HFFc6 (cell line): ENCODE data around the gene SIGLEC11. TPM values are rescaled to one million over a fixed set of nuclear protein-coding genes. Genes with fewer than 3 reads are reported as not detected.

ENCODE experiments used
- DNase-seq: peaks from one replicate; pipeline ENCODE4 v3.0.0-alpha.2; 2018
- H3K27ac Mint-ChIP-seq: 2 replicates; pipeline ENCODE4 v1.8.0; 2020; ENCODE audit warnings: mild to moderate bottlenecking, mixed read lengths
- H3K27me3 Mint-ChIP-seq: 2 replicates; pipeline ENCODE4 v1.8.0; 2021; ENCODE audit warnings: mild to moderate bottlenecking, moderate library complexity, mixed read lengths; ENCODE audit not compliant: insufficient read depth
- H3K36me3 Mint-ChIP-seq: 2 replicates; pipeline ENCODE4 v1.8.0; 2021; ENCODE audit warnings: low read depth, mixed read lengths
- H3K4me1 Mint-ChIP-seq: 2 replicates; pipeline ENCODE4 v1.8.0; 2020; ENCODE audit warnings: low read depth, mixed read lengths
- H3K4me3 Mint-ChIP-seq: 2 replicates; pipeline ENCODE4 v1.8.0; 2020; ENCODE audit warnings: mild to moderate bottlenecking, moderate library complexity, mixed read lengths
- H3K9me3 Mint-ChIP-seq: 2 replicates; pipeline ENCODE4 v1.8.0; 2020; ENCODE audit warnings: mild to moderate bottlenecking, mixed read lengths
- CTCF ChIP-seq: fragments of 200-600 bp; sonication (generic); IDR thresholded peaks from 2 replicates; pipeline ENCODE4 v1.5.0; 2021; ENCODE audit warnings: antibody characterized with exemption, mild to moderate bottlenecking
- total RNA-seq, 6 experiments: library from RNA; stranded (reverse); fragmentation: NEBNext Ultra II Directional; extraction: Animal tissue kit (Norgen Biotek cat#: 25700); gene quantifications; 2 replicates in 1 of 6; 3 replicates in 5 of 6; pipeline ENCODE4 v1.2.3, GENCODE V29; 2021

The SIGLEC11 gene
- total RNA-seq, 6 experiments from 2014 or later = not detected

- DNase-seq = peak; percentile 88
- H3K4me1 Mint-ChIP-seq = peaks cover 22% of the 10 kb centered on the region
- no peak overlapping the region for H3K4me3 Mint-ChIP-seq
- H3K27ac Mint-ChIP-seq = no peak overlapping the region
- TF ChIP-seq CTCF = no peak
- H3K9me3 Mint-ChIP-seq = no peaks in the 10 kb centered on the region
- H3K27me3 Mint-ChIP-seq = peaks cover 3% of the 10 kb centered on the region
- peaks cover 45% of the 10 kb centered on the region for H3K36me3 Mint-ChIP-seq
Observed at GRCh38 chr19:49987159-49987698, 26.3 kb upstream of the SIGLEC11 start.

- peaks cover 3% of the 10 kb centered on the region for H3K27me3 Mint-ChIP-seq
- no peak for DNase-seq
- no peak overlapping the region for H3K27ac Mint-ChIP-seq
- H3K4me3 Mint-ChIP-seq = no peak overlapping the region
- TF ChIP-seq CTCF = no peak
- peaks cover 22% of the 10 kb centered on the region for H3K4me1 Mint-ChIP-seq
- no peaks in the 10 kb centered on the region for H3K9me3 Mint-ChIP-seq
- H3K36me3 Mint-ChIP-seq = peaks cover 47% of the 10 kb centered on the region
Observed at GRCh38 chr19:49986354-49986753, 25.4 kb upstream of the SIGLEC11 start.

- Mint-ChIP-seq H3K4me1 (peaks cover 22% of the 10 kb centered on the region), H3K4me3 (no peak overlapping the region), H3K9me3 (no peaks in the 10 kb centered on the region), H3K36me3 (peaks cover 42% of the 10 kb centered on the region), H3K27ac (no peak overlapping the region), H3K27me3 (peaks cover 3% of the 10 kb centered on the region)
- DNase-seq = no peak
- TF ChIP-seq CTCF = no peak
Observed at GRCh38 chr19:49985871-49986270, 24.9 kb upstream of the SIGLEC11 start.

- peaks cover 21% of the 10 kb centered on the region for H3K4me1 Mint-ChIP-seq
- DNase-seq = no peak
- H3K4me3 Mint-ChIP-seq = no peak overlapping the region
- H3K27ac Mint-ChIP-seq = no peak overlapping the region
- no peaks in the 10 kb centered on the region for H3K9me3 Mint-ChIP-seq
- TF ChIP-seq CTCF = no peak
- H3K27me3 Mint-ChIP-seq = peaks cover 3% of the 10 kb centered on the region; the same call in 1 of the 2 replicates
- H3K36me3 Mint-ChIP-seq = peaks cover 33% of the 10 kb centered on the region
Observed at GRCh38 chr19:49984491-49984890, 23.5 kb upstream of the SIGLEC11 start.

GRCh38 chr19:49983645-49984229, 22.8 kb upstream of the SIGLEC11 start:
- Mint-ChIP-seq H3K9me3 (no peaks in the 10 kb centered on the region), H3K4me1 (peaks cover 13% of the 10 kb centered on the region), H3K27ac (no peak overlapping the region), H3K36me3 (peaks cover 32% of the 10 kb centered on the region), H3K27me3 (peaks cover 3% of the 10 kb centered on the region; the same call in 1 of the 2 replicates), H3K4me3 (no peak overlapping the region)
- peak; percentile 95 for TF ChIP-seq CTCF
- peak; percentile 12 for DNase-seq
